ENCODE measurements around the gene MEOX2.
A peak's percentile ranks its signal among the peaks of the same experiment; 100 is the strongest.

The MEOX2 gene

GRCh38 chr7:15648461-15648961 lies 38.0 kb downstream of the MEOX2 start:
- DNase-seq (ENCODE audit: low spot score): no peak
- no peak for TF ChIP-seq CTCF (IDR thresholded peaks at IDR 0.05)
- Histone ChIP-seq H3K27ac (peak overlapping the region in 1 of 2 donors; percentile 62), H3K4me3 (peak overlapping the region; percentile 55)

- DNase-seq (ENCODE audit: low spot score): no peak
- Histone ChIP-seq H3K27ac (no peak overlapping the region), H3K4me3 (no peak overlapping the region)
- no peak for TF ChIP-seq CTCF (IDR thresholded peaks at IDR 0.05)
These were observed 39.2 kb downstream of the MEOX2 start for GRCh38 chr7:15647309-15647708.

- Histone ChIP-seq H3K4me3 (no peak overlapping the region), H3K27ac (no peak overlapping the region)
- DNase-seq (ENCODE audit: low spot score): no peak
- no peak for TF ChIP-seq CTCF (IDR thresholded peaks at IDR 0.05)
These were observed 43.3 kb downstream of the MEOX2 start for GRCh38 chr7:15643000-15643705.

GRCh38 chr7:15628876-15629275 lies 57.6 kb downstream of the MEOX2 start:
- no peak for TF ChIP-seq CTCF (IDR thresholded peaks at IDR 0.05)
- no peak for DNase-seq (ENCODE audit: low spot score)
- H3K27ac ChIP-seq: peak overlapping the region in 1 of 2 donors; percentile 8
- no peak overlapping the region for H3K4me3 ChIP-seq

GRCh38 chr7:15626041-15626440 lies 60.4 kb downstream of the MEOX2 start:
- no peak overlapping the region for H3K27ac ChIP-seq

DNA sequence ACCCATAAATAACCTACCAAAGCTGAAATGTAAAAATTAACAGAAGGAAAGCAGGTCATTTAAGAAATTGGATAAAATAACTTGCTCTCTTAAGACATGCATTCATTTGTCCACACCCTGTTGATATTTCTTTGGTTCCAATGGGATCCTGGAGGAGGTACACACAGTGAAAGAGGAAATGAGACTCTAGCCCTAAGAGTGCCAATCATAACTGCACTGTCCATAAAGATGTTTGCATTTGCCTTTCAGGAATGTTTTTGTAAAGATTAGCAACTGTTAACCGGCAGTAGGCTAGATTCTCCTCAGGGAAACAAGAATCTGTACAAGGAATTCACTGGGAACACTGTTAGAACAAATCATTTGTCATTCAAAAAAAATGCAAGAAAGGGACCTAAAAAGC lies 61.0 kb downstream of the MEOX2 start:
- Histone ChIP-seq H3K4me3 (no peak overlapping the region), H3K27ac (no peak overlapping the region)
- TF ChIP-seq CTCF (IDR thresholded peaks at IDR 0.05): no peak
- no peak for DNase-seq (ENCODE audit: low spot score)

More at GRCh38 chr7:15626041-15626440, 60.4 kb downstream of the MEOX2 start:
- no peak for TF ChIP-seq CTCF (IDR thresholded peaks at IDR 0.05)
- no peak for DNase-seq (ENCODE audit: low spot score)
- no peak overlapping the region for H3K4me3 ChIP-seq

GRCh38 chr7:15621468-15621867 lies 65.0 kb downstream of the MEOX2 start:
- no peak overlapping the region for H3K27ac ChIP-seq
- no peak for TF ChIP-seq CTCF (IDR thresholded peaks at IDR 0.05)
- no peak overlapping the region for H3K4me3 ChIP-seq
- no peak for DNase-seq (ENCODE audit: low spot score)

Data from coronary artery (tissue), 2 donors.